ENCODE results near the gene PDE7B. TPM values are rescaled to one million over a fixed set of nuclear protein-coding genes. Genes with fewer than 3 reads are reported as not detected.

PDE7B gene
- total and polyA plus RNA-seq, 2 of the 13 experiments (the other 11 are each of a cell fraction or from before 2014, with no cell fraction given) = not detected

GRCh38 chr6:135904666-135905065 is 53.2 kb downstream of the PDE7B start (continued):
- no peak for TF ChIP-seq SP2 (CRISPR knock-in tag; IDR thresholded peaks at IDR 0.05)
- no peak for TF ChIP-seq ZIK1 (CRISPR knock-in tag; IDR thresholded peaks at IDR 0.05; ENCODE audit: borderline replicate concordance, low read depth)
- TF ChIP-seq, protein P1, sequence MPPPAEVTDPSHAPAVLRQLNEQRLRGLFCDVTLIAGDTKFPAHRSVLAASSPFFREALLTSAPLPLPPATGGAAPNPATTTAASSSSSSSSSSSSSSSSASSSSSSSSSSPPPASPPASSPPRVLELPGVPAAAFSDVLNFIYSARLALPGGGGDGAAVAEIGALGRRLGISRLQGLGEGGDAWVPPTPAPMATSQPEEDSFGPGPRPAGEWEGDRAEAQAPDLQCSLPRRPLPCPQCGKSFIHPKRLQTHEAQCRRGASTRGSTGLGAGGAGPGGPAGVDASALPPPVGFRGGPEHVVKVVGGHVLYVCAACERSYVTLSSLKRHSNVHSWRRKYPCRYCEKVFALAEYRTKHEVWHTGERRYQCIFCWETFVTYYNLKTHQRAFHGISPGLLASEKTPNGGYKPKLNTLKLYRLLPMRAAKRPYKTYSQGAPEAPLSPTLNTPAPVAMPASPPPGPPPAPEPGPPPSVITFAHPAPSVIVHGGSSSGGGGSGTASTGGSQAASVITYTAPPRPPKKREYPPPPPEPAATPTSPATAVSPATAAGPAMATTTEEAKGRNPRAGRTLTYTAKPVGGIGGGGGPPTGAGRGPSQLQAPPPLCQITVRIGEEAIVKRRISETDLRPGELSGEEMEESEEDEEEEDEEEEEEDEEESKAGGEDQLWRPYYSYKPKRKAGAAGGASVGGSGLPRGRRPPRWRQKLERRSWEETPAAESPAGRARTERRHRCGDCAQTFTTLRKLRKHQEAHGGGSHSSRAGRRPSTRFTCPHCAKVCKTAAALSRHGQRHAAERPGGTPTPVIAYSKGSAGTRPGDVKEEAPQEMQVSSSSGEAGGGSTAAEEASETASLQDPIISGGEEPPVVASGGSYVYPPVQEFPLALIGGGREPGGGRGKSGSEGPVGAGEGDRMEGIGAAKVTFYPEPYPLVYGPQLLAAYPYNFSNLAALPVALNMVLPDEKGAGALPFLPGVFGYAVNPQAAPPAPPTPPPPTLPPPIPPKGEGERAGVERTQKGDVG (CRISPR knock-in tag; IDR thresholded peaks at IDR 0.05; ENCODE audit: borderline replicate concordance) = no peak
- TF ChIP-seq ZFAT (CRISPR knock-in tag; conservative IDR thresholded peaks at IDR 0.05) = no peak
- no peak for TF ChIP-seq ZNF44 (CRISPR knock-in tag; IDR thresholded peaks at IDR 0.05)
- no peak for TF ChIP-seq GABPB1 (CRISPR knock-in tag; IDR thresholded peaks at IDR 0.05)
- TF ChIP-seq, protein P2, sequence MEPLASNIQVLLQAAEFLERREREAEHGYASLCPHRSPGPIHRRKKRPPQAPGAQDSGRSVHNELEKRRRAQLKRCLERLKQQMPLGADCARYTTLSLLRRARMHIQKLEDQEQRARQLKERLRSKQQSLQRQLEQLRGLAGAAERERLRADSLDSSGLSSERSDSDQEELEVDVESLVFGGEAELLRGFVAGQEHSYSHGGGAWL (CRISPR knock-in tag; IDR thresholded peaks at IDR 0.05) = no peak
- no peak for TF ChIP-seq ARNT (IDR thresholded peaks at IDR 0.05)
- TF ChIP-seq ZNF558 (CRISPR knock-in tag; IDR thresholded peaks at IDR 0.05; ENCODE audit: borderline replicate concordance) = no peak
- no peak for TF ChIP-seq JARID2 (CRISPR knock-in tag; IDR thresholded peaks at IDR 0.05; ENCODE audit: insufficient replicate concordance)
- TF ChIP-seq JUND (CRISPR knock-in tag; IDR thresholded peaks at IDR 0.05) = no peak
- no peak for TF ChIP-seq RNF2 (conservative IDR thresholded peaks at IDR 0.05; ENCODE audit: low read depth)
